KOPT-K1 (cell line): ENCODE results near the gene ALG8.

Source experiments
- H3K27ac ChIP-seq: fragments of 200-600 bp; sonication (generic); 2 replicates; pipeline ENCODE4 v1.5.1; 2016; ENCODE audit warnings: antibody characterized with exemption, mild to moderate bottlenecking, low read depth, low read length; ENCODE audit not compliant: poor library complexity, severe bottlenecking
- H3K36me3 ChIP-seq: fragments of 200-600 bp; sonication (generic); 2 replicates; pipeline ENCODE4 v1.5.1; 2017; ENCODE audit warnings: antibody characterized with exemption, mild to moderate bottlenecking, low read length, moderate library complexity; ENCODE audit not compliant: insufficient read depth
- H3K9me3 ChIP-seq: fragments of 200-600 bp; sonication (generic); 2 replicates; pipeline ENCODE4 v1.5.1; 2017; ENCODE audit warnings: antibody characterized with exemption, low read length, mild to moderate bottlenecking; ENCODE audit not compliant: insufficient read depth, poor library complexity, severe bottlenecking

ALG8 gene

DNA sequence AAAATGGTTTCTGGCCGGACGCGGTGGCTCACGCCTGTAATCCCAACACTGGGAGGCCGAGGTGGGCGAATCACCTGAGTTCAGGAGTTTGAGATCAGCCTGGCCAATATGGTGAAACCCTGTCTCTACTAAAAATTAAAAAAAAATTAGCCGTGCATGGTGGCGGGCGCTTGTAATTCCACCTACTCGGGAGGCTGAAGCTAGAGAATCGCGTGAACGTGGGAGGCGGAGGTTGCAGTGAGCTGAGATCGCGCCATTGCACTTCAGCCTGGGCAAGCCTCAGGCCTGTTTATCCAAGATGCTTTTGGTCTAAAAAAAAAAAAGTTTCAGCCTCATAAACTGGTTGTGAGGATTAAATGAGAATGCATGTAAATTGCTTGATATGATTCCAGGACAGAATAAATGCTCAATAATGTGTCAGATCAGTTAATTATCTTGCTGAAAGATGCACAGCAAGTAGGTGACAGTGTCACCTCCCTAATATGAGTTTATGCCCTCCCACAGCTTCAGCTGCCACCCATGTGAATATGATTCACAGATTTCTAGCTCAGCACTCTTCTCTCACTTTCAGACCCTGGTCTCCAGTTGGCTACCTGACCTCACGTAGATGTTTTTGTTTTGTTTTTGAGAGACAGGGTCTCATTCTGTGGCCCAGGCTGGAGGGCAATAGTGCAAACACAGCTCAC lies 1.1 kb upstream of the ALG8 start:
- Histone ChIP-seq H3K27ac (peak overlapping the region; percentile 84), H3K36me3 (peaks cover 25% of the 10 kb centered on the region), H3K9me3 (no peaks in the 10 kb centered on the region)

DNA sequence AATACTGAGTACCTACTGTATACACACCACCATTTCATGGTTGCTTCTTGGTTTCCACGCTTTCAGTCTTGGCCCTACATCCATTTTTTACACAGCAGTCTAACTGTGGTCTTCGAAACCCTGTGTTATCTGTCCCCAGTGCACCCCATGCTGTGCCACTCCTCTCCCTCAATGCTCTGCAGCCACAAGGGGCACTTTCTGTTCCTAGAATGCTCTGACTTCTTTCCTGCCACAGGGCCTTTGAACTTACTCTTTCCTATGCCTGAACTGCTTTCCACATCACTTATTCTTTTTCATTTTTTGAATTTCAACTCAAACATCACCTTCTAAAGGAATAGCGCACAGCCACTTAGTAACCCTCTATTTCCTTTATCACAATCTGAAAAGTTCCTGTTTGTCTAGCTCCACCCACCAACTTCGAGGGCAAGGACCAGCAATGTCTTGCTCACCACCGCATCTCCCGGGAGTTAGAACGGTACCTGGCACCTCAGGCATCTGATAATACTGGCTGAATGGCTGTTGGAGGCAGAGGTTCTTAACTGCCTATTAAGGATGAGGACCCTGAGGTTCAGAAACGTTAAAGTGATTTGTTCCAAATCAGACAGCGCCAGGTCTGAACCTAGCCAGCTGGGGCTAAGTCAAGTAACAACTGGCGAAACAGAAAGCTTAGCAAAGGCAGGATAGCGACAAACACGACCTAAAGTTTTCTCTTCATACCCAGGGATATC lies 568 bp downstream of the ALG8 start:
- Histone ChIP-seq H3K36me3 (peaks cover 41% of the 10 kb centered on the region), H3K9me3 (no peaks in the 10 kb centered on the region), H3K27ac (peak overlapping the region; percentile 84)

DNA sequence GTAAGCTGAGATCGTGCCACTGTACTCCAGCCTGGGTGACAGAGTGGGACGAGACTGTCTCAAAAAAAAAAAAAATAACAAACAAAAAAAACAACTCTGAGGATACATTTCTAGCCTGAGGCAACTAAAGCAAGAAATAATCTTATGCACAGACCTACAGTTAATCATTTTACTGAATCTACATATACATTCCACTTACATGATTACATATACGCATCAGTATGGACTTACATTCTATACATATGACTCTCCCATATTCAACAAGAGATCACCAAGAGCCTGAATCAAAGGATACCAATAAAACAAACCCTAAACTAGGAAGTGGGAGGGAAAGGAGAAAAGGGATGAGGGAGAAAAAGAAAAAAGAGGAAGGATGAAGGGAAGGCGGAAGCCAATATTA lies 1.1 kb downstream of the ALG8 start:
- peak overlapping the region; percentile 84 for H3K27ac ChIP-seq
- H3K36me3 ChIP-seq: peaks cover 46% of the 10 kb centered on the region
- H3K9me3 ChIP-seq: no peaks in the 10 kb centered on the region

DNA sequence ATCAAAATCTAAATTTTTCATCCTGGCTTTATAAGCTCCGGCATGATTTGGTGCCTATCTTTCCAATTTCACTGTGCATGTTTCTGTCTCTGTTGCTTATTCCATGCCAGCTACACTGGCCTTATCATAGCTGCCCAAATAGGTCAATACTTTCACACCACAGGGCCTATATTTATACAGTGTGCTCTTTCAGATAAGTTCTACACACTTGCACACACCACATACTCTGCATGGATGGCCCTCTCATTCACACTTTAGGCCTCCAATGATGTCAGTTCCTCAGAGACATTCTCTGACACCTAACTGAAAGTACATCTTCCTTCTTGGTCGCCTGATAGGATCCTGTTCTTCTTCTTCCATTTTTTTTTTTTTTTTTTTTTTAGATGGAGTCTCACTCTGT lies 7.0 kb downstream of the ALG8 start:
- peaks cover 42% of the 10 kb centered on the region for H3K36me3 ChIP-seq
- no peaks in the 10 kb centered on the region for H3K9me3 ChIP-seq
- no peak overlapping the region for H3K27ac ChIP-seq

DNA sequence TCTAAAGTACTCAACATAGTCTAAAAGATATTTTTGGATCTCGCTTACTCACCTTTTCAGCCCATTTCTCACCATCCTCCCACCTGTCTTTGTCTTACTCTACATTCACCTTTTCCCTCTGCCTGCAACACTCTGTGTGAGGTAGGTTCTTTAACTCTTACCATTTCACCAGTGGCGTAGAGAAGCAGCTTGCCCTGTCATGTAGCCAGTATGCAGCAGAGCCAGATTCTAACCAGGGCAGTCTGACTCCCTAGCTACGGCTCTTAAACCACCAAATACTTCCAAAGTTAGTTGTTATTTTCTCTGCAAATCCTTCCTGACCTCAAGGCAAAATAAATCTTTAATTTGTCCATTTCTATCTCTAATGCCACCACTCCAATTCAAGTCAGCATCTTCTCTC lies 7.5 kb downstream of the ALG8 start:
- peaks cover 37% of the 10 kb centered on the region for H3K36me3 ChIP-seq
- H3K27ac ChIP-seq: no peak overlapping the region

DNA sequence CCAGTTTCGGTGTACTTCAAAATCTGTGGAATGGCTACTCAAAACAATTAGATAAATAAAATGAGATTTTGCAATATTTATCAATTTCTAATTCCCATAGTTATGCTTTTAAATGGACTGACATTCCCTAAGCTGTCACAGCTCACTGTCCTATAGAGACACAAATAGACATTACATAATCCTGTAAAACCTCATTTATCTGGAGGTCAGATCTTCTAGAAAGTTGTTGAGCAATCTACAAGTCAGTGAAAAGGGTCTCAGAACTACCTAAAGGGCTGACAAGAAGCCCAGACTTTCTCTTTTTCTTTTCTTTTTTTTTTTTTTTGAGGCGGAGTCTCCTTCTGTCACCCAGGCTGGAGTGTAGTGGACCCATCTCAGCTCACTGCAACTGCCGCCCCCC lies 12.0 kb downstream of the ALG8 start:
- Histone ChIP-seq H3K36me3 (peaks cover 31% of the 10 kb centered on the region), H3K9me3 (no peaks in the 10 kb centered on the region), H3K27ac (no peak overlapping the region)

More for the DNA sequence above, 7.5 kb downstream of the ALG8 start:
- no peaks in the 10 kb centered on the region for H3K9me3 ChIP-seq

DNA sequence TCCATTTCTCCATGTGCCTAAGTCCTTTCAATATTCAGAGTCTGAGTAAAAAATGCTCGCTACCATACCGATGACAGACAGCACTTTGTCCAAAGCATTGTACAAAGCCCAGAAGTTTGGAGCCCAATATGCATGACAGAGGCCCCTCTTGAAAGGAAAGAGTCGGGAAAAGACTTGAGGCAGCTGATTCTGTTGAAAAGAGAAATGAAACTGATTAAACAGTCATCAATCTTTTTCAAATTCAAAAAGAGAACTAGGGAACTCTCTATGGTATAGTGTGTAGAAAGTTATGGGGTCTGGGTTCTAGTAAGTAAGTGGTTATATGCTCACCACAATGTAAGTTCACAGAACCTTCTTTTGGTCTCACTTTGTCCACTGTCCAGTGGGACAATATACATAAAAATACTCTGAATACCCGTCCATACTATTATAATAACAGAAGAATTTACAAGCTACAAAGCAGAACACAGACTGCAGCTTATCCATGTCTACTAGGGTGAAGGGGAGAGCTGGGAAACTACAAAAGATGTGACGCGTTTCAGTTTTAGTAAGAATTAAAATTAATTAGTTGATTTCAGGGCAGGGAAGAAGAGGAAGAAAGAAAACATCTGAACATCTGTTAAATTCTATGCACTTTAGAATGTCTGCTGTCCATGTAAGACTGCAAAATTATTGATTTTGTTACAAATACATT lies 26.7 kb downstream of the ALG8 start:
- H3K27ac ChIP-seq: no peak overlapping the region
- no peaks in the 10 kb centered on the region for H3K9me3 ChIP-seq
- peaks cover 83% of the 10 kb centered on the region for H3K36me3 ChIP-seq

DNA sequence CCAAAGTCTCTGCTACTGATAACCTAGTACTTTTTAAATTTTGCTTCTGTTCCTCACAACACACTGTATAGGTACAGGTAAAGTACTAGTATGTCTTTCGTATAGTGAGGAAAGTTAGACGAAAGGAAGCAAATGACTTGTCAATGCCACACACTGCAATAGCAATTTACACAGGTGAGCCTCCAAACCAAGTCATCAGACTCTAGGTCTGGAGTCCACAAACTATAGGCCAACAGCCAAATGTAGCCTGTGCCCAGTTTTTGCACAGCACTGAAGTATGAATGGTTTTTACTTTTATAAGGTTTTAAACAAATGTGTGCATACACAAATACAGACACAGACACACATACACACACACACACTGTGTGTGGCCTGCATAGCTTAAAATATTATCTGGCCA lies 28.1 kb downstream of the ALG8 start:
- H3K27ac ChIP-seq: no peak overlapping the region
- H3K36me3 ChIP-seq: peaks cover 79% of the 10 kb centered on the region
- H3K9me3 ChIP-seq: no peaks in the 10 kb centered on the region

DNA sequence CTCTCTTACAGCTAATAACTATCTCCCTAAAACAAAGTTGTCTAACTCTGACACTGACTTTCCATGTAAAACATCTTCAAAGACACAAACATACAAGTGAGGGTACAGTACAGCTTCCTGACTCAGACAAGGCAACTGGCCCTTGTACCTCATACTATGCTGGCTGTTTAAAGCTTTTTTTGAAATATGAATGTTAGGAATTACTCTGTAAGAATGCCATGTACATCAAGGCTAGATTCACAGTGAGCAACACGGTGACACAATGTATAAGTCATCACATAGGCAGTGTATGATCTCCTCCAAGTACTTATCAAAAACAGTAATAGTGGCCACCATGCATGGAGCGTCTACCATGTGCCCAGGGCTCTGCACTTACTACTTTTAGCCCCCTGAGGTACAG lies 28.6 kb downstream of the ALG8 start:
- no peaks in the 10 kb centered on the region for H3K9me3 ChIP-seq
- peaks cover 79% of the 10 kb centered on the region for H3K36me3 ChIP-seq
- H3K27ac ChIP-seq: no peak overlapping the region

DNA sequence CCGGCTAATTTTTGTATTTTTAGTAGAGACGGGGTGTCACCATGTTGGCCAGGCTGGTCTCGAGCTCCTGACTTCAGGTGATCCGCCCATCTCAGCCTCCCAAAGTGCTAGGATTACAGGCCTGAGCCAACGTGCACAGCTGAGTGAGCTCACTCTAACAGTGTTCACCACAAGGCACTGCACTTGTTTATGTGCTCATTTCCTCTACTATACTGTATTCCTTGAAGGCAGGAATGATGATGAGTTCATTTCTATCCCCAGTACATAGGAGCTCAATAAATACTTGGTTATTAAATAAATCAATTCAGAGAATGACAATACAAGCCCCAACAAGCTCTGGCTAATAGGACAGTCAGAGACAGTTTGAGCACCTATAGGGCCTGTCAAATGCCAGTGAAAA lies 29.1 kb downstream of the ALG8 start:
- Histone ChIP-seq H3K27ac (no peak overlapping the region), H3K36me3 (peaks cover 82% of the 10 kb centered on the region), H3K9me3 (no peaks in the 10 kb centered on the region)

DNA sequence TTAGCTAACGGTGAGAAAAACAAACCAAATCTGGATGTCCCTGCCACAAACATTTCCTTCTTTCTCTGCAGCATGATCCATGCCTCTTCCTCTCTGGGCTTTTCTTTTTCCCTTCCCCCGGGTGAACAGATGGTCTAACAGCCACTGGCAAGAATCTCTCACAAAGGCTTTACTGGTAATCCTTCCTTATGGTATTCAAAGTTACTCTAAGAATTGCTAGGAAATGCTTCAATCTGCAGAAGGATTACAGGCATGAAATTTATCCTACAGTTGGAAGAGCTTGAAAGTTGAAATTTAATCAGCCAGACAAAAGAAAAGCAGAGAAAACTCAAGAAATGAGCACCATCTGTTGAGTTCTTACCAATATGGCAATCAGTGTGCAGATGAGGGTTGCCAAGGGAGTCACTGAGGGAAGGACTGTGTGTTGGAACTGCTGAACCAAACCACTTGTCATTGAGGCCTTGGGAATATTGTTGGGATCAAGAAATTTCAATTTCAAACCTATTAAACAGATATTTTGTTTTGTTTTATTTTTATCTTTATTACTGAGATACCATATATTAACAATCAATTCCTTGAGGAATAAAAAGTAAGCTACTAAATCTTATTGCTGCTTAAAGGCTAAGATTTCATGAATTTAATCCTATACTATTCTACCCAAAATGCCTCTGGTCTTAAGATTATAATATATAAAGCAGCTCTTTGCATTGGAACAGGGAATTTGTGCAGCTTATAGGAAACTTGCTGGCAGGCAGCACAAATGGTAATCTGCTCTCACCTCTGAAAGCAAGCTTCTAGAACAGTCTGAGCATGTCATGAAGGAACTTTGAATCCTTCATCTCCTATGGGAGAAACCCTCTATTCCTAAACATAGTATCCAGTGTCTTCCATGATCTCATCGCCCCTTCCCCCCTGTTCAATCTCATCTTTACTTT lies 30.1 kb downstream of the ALG8 start:
- Histone ChIP-seq H3K27ac (no peak overlapping the region), H3K9me3 (no peaks in the 10 kb centered on the region), H3K36me3 (peaks cover 90% of the 10 kb centered on the region)

DNA sequence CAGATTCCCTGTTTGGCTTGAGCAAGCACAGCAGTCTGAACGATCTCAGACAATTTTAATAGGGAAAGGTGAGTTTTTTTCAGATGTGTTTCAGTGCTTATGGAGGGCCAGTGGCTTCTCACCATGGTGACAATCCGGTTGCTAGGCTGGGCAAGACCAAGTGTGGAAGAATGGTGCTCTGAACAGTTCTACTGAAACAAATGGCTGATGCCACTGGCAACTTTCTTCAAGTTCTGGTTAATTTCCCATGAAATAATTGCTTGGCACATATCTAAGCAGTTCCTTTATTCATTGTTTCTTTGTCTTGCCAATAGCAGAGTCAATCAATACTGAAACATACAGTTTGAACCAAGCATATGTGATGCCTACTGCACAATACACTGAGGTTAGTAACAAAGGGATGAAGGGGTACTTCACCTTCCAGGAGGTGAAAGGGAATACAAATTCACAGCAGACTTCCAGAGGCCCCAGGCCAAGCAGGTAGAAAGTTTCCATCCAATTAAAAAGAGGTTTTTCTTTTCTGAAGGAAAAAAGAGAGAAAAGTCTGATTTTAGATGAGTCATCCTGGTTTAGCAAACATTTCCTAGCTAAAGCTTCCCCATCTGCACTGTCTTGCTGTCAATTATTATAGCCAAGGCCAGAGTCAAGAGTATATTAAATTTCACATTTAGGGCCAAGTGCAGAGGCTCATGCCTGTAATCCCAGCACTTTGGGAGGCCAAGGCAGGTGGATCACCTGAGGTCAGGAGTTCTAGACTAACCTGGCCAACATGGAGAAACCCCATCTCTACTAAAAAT lies 38.6 kb downstream of the ALG8 start:
- H3K36me3 ChIP-seq: peaks cover 81% of the 10 kb centered on the region
- no peak overlapping the region for H3K27ac ChIP-seq
- H3K9me3 ChIP-seq: no peaks in the 10 kb centered on the region

DNA sequence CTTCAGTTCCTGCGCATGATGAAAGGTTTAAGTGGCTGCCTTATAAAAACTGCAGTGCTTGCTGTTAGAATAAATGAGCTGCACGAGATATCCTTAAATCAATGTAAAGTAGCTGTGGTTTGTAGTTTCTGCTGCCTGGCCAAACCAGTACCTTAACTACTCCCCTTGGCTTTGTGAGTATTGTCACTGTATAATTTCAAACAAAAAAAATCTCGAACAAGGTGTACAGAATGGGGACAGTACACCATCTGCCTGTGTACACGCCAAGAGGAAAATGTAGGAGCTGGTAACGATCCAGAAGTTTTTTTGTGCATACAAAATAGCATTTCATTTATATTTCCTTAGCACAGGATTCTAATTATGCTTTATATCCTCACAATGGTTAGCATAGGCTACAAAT lies 39.2 kb downstream of the ALG8 start:
- Histone ChIP-seq H3K36me3 (peaks cover 79% of the 10 kb centered on the region), H3K27ac (no peak overlapping the region), H3K9me3 (no peaks in the 10 kb centered on the region)

DNA sequence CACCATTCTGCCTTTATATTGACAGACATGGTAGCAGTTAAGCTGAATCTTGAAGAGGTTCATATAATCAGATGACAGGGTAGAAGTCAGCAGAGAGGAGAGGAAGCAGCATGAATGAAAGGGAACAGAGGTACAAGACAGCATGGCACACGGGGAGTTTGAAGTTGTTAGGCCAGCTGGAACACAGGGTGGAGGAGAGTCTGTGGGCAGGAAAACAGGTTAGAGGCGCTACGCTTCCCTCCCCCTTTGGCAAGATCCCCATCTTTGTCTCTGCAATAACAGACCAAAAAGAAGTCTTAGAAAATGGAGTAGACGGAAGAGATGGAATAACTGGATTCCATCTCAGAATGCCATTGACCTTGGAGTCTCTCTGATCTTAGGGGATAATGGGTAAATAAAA lies 39.8 kb downstream of the ALG8 start:
- no peak overlapping the region for H3K27ac ChIP-seq
- H3K36me3 ChIP-seq: peaks cover 79% of the 10 kb centered on the region
- H3K9me3 ChIP-seq: no peaks in the 10 kb centered on the region
